GM21786 (cell line): ENCODE data around the gene CABYR.

Experiments
- ATAC-seq: cut with Tn5 transposase; IDR thresholded peaks from one replicate; pipeline ENCODE4 v1.9.1; 2021; ENCODE audit not compliant: unreplicated experiment

The CABYR gene

DNA sequence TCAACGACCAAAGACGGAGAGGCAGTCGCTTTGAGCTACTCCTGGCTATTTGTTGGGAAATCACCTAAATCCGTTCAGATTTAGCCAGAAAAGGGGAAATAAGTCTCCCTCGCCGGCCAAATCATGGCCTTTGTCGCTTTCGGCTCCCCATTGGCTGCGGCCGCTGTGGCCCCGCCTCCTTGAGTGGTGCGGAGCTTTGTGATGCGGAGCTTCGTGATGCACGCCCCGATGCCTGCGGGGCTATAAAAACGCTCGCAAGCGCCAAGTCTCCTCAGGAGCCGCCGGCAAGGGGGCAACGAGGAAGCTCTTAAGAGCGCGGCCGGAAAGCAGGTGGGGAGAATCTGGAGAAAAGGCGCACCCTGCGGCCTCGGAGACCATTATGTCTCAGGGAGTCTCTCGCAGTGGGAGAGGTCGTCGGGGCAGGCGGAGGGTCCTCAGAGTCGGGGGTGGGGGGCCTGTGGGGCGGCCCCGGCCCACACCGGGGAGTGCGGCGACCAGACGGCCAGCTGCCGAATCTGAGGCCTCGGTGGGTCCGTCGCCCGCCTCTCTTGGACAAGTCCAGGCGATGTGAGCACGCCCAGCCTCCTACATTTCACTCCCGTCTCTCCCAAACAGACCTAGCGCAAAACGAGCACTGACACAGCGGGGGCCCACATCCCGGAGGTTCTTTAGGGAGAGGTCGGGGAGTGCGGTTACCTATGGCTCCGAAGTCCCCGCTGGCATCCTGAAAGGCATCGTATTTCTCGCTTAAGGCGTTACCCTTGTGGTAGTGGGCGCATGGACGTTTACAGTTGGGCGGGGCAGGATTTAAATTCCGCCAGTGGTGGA is at the start of gene CABYR:
TSS of gene CABYR (plus strand) at position 274 of the 828 bp plus-strand sequence. CDS start 4,053 bp downstream, outside the sequence.
- ATAC-seq, result peak; percentile 82

DNA sequence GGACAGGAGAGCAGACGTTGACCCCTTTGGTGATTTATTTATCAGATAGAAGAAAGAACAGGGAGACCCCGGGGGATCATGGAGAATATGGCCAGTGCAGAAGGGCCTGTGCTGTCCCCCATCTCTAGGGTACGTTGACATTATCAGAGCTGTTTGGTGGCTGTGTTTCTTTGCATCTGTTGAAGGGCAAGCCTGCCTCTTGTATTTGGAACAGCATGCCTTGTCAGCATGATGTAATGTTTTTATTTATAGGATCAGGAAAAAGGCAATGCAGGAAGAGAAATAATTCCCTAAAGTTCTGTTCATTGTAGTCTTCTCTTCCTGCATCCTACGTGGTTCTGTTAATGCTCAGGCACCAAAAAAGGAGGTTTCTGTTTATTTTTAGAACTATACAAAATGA is 49.8 kb upstream of the CABYR start:
- no peak for ATAC-seq

GRCh38 chr18:24089515-24090337 is 49.1 kb upstream of the CABYR start:
- ATAC-seq, result no peak

- no peak for ATAC-seq
Observed at GRCh38 chr18:24090876-24091275, 48.0 kb upstream of the CABYR start.

DNA sequence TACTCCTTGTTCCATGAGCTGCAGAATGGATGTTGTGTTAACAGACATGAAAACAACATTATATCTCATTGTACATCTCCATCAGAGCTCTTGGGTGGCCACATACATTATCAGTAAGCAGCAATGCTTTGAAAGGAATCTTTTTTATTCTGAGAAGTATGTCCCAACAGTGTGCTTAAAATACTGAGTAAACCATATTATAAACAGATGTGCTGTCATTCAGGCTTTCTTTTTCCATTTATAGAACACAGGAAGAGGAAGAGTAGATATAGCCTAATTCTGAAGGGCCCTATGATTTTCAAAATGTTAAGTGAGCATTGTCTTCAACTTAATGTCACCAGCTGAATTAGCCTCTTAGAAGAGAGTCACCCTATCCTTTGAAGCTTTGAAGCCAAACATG is 44.3 kb upstream of the CABYR start:
- no peak for ATAC-seq

- no peak for ATAC-seq
Observed at GRCh38 chr18:24095976-24096375, 42.9 kb upstream of the CABYR start.

GRCh38 chr18:24103320-24104021 is 35.4 kb upstream of the CABYR start:
- ATAC-seq, result no peak

DNA sequence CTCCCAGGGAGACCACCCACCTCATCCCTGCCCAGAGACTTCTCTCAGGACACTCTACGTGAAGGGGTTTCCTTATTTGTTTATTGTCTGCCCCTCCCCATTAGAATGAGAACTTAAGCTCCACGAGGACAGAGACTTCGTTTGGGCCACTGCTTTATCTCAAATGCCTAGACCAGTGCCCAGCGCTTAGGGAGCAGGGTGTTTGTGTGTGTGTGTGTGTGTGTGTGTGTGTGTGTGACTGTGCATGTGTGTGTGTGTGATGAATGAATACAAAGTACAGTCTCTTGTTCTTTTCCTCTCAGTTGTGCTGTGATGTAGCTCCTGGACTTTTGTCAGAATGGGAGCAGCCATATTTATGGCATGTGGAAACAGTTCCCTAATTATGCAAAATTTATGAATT is 34.4 kb upstream of the CABYR start:
- ATAC-seq, result no peak

- ATAC-seq, result no peak
Observed at GRCh38 chr18:24108641-24109040, 30.2 kb upstream of the CABYR start.

DNA sequence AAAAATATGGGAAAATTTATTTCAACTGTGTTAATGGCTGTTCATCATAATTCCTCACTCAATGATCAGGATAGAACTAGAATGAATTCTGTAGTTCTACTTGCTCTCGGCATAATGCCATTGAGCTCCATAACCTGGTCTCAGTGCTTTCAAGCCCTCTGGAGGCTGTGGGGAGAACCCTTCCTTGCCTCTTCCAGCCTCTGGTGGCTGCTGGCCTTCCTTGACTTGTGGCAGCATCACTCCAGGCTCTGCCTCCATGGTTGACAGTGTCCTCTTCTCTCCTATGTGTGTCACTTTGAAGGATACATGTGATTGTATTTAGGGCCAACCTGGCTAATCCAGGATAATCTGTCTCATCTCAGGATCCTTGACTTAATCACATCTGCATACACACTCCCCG is 26.9 kb upstream of the CABYR start:
- ATAC-seq, result no peak

DNA sequence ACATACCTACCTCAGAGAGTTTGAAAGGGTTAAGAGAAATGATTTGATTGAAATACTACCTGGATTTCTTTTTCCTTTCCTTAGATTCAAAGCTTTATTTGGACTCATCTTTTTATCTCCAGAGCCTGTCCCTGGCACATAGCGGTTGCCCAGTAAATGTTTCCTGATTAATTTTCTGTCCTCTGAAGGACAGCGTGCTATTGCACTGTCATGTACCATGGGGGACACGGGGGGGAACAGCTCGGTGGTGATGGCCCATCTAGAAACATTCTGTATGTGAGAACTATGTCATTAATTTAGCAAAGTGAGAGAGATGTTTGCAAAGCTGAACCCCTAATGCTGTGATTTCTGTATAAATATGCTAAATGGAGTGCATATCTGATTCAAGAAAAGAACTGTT is 26.4 kb upstream of the CABYR start:
- ATAC-seq, result no peak

DNA sequence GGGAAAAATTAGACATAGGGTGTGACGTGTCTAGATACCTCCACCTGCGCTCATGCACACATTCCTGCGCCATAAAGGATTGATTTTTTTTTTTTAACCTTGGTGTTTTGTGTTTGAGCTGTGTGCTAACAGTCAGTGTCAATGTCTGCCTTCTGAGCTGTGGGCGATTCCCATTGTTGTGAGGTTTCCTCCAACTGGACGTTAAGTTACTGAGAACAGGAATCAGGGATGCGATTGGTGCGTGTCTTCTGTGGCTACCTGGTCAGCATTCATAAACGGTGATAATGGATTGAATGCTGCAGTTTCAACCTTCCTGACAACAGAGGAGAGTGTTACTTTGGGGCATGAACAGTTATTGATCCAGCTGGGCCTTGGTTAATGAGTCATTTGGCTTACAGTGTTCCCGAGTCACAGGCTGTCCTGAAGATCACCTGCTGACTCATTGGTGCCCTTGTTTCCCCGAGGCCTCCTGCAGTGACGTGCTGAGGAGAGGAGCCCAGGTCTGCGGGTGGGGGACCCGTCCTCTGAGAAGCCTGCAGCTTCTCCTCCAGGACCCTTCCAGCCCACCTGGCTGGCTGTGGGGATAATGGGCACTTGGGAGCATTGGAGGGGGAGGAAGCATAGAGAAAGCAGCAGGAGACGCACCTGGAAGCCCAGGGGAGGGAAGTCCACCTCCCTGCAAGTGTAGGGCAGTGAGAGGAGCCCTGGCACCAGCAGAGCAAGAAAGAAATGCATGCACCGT is 25.8 kb upstream of the CABYR start:
- no peak for ATAC-seq

DNA sequence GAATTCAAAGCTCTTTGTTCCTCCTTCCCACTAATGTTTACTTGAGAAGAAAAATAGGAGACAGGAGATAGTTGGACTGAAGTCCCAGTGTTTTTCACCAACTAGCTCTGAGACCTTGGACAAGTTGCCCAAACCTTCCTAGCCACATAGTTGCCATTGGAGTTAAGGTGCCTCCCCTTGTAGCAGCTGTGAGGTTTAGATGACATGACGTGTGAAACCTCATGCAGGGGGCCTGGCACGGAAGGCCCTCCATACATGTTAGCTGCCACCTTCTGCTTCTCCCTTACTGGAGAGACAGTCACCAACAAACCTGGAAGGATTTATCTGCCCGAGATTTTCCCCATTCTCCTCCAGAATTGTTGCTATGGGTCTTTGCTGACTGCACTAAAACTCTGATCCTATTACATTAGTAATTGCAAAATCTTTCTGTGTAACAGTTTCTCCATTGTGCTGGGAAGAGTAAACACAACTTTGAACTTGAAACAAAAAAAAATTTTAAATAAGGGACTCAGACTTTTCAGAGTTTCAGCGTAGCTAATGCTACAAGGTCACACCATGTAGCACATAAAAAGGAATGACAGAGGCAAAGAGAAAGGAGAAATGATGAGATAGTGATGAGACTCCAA is 23.8 kb upstream of the CABYR start:
- ATAC-seq, result no peak

DNA sequence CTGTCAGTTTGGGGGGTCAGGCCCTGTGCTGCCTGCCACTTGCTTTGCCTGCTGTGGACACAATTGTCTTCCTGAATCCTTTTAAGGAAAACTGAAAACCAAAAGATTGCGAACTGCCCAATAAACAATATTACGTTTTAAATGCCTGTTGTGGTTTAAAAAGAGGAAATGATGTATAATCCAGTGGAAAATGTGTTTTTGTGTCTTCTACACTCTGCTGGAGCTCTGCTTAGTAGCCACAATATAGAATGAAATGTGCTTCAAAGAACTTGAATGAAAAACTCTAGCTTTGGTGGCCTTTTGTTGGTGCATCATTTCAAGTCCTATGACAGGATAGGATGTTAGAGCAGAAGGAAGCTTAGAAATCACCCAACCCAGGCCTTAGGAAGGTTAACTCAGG is 23.2 kb upstream of the CABYR start:
- ATAC-seq, result no peak

DNA sequence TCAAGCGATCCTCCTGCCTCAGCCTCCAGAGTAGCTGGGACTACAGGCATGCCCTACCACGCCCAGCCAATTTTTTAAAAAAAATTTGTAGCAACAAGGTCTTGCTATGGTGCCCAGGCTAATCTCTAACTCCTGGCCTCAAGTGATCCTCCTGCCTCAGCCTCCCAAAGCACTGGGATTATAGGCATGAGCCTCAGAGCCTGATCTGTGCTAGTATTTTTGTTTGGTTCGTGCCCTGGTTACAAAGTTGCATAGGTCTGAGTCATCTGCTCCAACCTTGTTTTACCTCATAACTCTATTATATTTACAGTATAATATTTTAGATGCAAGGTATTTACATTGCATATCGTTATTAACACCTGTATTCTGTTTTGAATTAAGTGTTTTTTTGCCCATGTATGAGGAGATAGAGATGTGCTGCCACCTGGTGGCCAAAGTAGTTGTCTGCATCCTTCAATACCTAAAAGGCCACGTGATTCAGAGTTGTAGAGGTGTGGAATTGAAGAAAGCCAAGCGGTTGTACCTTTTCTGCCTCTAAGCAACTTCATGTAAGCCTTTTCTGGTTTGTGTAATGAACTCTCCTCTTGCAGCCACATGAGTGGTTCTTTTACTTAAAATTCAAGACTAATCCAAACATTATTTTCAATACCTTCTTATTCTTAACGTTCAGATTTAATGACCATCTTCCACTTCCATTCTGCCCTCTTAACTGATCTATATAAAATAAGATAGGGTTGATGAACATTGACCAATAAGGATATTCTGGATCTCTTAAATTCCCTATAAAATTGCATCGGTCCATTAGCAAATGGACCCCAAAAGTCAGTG is 19.9 kb upstream of the CABYR start:
- peak; percentile 82 for ATAC-seq

GRCh38 chr18:24120676-24121075 is 18.2 kb upstream of the CABYR start:
- ATAC-seq, result no peak

DNA sequence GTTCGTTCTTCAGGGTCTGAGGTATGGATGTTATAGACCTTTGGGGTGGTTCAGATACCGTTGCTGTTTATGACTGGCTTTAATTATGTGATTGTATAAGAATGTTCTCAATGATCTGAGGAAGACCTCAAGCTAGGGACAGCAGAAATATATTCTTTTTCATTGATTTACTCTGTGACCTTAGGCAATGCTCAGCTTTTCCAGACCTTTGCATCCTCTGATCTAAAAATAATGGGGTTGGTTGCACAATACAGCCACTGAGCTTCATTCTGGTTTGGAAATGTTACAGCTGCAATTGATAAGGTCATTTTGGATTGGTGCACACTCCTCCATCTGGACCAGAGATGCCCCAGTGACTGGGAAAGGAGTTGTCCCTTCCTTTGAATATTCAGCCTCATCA is 17.2 kb upstream of the CABYR start:
- ATAC-seq, result no peak

GRCh38 chr18:24126155-24126961 is 12.5 kb upstream of the CABYR start:
- no peak for ATAC-seq

DNA sequence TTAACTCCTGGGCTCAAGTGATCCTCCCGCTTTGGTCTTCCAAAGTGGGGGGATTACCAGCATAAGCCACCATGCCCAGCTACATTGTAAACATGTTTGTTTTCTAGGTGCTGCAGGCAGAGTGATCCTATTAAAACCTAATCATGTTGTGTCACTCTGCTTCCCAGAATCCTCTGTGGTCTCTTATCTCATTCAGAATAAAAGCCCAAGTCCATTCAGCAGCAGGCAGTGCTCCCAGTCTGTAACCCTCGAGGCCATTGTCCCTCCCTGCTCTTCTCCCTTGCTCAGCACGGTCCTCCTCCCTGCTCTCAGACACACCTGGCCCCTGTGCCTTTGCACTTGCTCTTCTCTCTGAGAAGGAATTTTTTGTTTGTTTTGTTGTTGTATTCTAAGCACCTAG is 11.1 kb upstream of the CABYR start:
- no peak for ATAC-seq
